GM20000 (cell line): Measurements from ENCODE around the gene GLP1R.

ENCODE experiments used
- DNase-seq: peaks from one replicate; pipeline ENCODE4 v3.0.0; 2012; ENCODE audit warnings: low spot score
- TF ChIP-seq, protein P1 (sequence below): IDR thresholded peaks from 2 replicates; pipeline ENCODE4 v1.5.1; 2012; ENCODE audit warnings: mild to moderate bottlenecking, control low read depth; ENCODE audit errors: extremely low read depth, missing control alignments

Gene GLP1R

DNA sequence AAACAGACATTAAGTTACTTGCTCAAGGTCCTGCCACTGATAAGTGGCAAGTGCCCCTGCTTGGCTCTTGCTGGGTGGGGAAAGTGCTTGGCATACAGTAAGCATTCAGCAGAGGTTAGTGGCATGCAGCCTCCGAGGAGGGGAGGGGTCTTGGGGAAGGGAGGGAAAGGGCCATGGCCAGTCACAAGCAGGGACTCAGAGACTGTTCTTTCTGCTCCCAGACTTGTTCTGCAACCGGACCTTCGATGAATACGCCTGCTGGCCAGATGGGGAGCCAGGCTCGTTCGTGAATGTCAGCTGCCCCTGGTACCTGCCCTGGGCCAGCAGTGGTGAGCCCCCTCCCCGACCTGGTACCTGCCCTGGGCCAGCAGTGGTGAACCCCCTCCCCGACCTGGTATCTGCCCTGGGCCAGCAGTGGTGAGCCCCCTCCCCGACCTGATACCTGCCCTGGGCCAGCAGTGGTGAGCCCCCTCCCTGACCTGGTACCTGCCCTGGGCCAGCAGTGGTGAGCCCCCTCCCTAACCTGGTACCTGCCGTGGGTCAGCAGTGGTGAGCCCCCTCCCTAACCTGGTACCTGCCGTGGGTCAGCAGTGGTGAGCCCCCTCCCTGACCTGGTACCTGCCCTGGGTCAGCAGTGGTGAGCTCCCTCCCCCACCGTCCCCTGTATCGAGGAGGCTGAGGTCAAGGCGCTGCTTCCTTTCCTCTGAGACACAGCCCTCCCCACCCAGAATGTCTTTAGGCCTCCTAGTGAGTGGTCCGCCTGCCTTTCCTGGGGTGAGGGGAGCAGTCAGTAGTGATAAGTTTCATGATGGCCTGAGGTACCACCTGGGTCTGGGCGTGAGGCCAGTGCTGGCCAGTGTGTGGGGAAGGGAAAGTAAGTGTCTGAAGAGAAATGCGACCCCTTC lies 8.9 kb downstream of the GLP1R start:
- DNase-seq = no peak
- TF ChIP-seq, protein P1, sequence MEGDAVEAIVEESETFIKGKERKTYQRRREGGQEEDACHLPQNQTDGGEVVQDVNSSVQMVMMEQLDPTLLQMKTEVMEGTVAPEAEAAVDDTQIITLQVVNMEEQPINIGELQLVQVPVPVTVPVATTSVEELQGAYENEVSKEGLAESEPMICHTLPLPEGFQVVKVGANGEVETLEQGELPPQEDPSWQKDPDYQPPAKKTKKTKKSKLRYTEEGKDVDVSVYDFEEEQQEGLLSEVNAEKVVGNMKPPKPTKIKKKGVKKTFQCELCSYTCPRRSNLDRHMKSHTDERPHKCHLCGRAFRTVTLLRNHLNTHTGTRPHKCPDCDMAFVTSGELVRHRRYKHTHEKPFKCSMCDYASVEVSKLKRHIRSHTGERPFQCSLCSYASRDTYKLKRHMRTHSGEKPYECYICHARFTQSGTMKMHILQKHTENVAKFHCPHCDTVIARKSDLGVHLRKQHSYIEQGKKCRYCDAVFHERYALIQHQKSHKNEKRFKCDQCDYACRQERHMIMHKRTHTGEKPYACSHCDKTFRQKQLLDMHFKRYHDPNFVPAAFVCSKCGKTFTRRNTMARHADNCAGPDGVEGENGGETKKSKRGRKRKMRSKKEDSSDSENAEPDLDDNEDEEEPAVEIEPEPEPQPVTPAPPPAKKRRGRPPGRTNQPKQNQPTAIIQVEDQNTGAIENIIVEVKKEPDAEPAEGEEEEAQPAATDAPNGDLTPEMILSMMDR = no peak

DNA sequence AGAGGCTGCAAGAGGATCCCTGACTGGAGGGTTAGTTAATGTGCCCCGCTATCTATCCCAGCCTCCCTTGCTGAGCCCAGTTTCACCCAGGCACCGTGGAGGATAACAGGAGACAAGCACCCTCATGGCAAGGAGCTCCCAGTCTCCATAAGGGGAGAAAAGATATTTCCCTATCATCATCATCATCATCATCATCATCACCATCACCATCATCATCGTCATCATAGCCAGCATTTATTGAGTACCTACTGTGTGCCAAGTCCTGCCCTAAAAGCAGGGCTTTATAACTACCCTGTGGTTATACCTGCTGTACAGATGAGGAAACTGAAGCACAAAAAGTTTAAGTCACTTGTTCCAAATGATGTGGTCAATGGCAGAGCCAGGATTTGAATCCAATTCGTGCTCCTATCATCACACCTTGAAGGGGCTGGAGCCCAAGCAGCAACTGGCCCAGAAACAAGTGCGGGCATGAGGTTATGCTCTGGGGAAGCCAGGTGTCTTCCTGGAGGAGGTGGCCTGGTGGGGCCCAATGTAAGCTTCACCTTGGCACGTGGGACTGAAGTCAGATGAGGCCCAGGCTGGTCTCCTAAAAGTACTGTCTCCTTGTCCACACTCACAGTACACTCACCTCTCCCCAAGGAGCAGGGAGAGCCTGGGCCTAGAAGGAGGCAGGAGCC lies 10.0 kb downstream of the GLP1R start:
- no peak for DNase-seq
- TF ChIP-seq, protein P1 = no peak

DNA sequence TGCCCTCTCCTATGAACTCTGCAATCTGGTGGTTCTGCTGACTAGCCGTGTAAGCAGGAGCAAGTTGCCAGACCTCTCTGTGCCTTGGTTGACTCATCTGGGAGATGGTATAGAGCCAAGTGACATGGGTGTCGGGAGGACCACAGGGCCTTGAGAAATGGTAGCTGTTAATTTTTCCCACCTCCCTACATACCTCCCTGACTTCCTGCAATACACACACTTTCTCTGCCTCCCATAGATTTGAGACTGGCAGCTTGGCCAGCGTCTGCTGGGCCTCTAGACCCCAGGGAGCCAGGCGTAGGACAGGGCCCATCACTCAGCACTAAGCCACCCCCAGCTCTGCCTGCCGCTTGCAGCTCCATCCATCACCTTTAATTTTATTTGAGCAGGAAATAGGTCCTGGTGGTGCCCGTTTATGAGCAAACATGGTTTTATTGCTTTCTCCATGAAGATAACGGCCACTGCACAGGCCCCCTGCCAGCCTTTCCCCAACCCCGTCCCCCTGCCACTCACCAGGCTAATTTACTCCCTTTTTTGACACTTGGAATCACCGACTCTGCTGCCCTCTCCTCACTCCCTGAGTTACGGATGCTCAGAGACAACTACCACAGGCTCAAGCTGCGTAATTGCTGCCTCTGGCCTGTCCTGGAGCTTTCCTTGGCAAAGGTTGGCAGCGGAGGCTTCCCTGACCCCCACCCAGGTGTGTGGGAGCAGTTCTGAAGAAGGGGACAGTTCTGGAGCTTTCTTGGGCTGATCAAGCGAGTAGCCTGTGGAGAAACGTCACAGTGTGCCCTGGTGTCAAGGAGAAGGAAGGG lies 11.1 kb downstream of the GLP1R start:
- TF ChIP-seq, protein P1 = no peak
- no peak for DNase-seq

DNA sequence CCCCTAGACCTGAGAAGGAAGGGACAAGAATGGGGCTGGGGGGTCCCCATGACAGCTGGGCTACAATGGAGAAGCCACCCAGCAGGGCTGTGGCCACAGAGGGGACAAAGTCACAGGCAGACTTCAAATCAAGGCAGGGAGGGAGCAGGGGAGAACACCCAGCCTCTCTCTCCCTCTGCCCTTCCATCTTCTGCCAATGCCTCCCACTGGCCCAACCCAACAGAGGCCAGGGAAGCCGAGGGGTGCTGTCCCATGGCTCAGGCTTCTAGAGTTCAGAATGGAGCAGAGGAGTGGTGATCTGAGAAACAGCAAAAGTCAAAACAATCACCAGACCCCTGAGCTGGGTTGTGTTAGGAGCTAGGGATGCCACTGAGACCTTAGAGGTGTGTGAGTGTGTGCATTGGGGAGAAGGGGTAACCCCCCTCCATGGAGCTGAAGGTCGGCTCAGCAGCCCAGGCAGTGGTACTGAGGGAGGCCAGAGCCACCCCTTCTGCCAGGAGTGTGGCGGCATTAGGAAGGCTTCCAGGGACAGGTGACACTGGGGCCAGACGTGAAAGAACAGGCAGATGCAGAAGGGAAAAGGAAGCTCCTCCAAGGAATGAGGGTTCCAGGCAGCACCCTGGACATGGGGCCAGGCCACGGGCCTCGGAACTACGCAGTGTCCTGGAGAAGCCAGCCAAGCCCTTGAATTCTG lies 12.0 kb downstream of the GLP1R start:
- DNase-seq = no peak

DNA sequence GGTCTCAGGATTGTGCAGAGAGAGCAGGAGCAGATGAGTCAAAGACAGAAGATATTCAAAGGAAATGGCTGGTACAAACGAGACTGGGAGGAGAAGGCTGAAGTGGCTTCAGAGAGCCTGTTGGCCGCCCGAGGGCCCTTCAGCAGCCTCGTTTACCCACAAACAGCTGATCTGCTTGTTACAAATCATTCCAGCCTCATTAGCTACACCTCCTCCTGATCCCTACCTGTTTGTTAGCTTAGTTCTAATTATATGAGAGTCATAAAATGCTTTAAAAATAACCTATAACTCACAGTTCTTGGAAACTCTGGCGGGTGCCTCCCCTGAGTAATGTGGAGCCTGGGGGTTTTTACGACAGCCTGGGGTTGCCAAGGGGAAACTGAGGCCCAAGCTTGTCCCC lies 12.6 kb downstream of the GLP1R start:
- DNase-seq = no peak
- TF ChIP-seq, protein P1 = no peak

More for the DNA sequence above, 12.0 kb downstream of the GLP1R start:
- TF ChIP-seq, protein P1 = no peak

DNA sequence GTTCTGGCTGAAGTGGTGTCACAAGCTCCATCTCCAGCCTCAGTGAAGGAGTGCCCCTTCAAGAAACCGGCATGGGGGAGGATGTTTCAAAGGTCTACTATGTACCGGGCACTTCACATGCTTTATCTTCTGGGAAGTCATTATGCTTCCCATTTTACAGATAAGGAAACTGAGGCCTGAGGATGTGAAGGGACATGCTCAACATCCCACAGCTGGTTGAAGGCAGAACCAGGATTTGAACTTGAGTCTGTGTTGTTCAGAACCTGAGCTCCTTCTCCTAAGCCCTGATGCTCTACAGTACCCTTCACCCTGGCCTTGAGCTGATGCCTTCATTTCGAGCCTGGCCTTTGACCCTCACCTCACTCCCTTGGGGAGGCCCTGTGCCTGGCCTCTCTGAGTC lies 13.0 kb downstream of the GLP1R start:
- TF ChIP-seq, protein P1 = no peak
- no peak for DNase-seq
